ENCODE results near the gene PAK5.

DNA sequence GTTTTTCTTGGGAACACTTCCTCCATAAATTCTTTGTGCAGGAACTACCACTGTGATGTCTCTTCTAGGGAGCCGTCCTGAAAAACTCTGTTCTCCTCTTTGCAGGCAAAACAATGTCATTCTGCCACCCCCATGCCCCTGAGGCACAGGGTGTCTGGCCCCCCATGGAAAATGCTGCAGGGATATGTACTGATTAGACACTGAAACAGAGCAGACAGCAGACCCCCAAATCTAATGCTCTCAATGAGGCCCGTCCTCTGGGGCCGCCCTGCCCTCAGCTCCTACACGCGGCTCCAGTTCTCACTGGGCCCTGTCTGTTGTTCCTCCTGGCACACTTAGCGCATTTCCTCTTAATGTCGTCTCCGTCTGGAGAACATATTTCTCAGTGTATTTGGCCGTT is 227.0 kb downstream of the PAK5 start:
- TF ChIP-seq CTCF (IDR thresholded peaks at IDR 0.05) = no peak
- TF ChIP-seq POLR2A (IDR thresholded peaks at IDR 0.05) = no peak

All from esophagus squamous epithelium (tissue), 4 donors.